B cell (primary cell): ENCODE results near the gene PCNX4.

Source experiments
- CTCF ChIP-seq: fragments of 200-600 bp; IDR thresholded peaks from one replicate; pipeline ENCODE4 v1.8.0; 2022; ENCODE audit warnings: antibody characterized with exemption, mild to moderate bottlenecking
- EZH2 ChIP-seq: IDR thresholded peaks from 2 replicates; pipeline ENCODE4 v1.6.1; 2012; ENCODE audit warnings: borderline replicate concordance, low read depth, mild to moderate bottlenecking, moderate library complexity, low read length; ENCODE audit not compliant: insufficient read depth, poor library complexity, severe bottlenecking

- TF ChIP-seq CTCF (no peak), EZH2 (no peak)
These were observed 24.5 kb downstream of the PCNX4 start for GRCh38 chr14:60116181-60116580.
